ENCODE data around the gene ZNF385B. TPM values are rescaled to one million over a fixed set of nuclear protein-coding genes. Genes with fewer than 3 reads are reported as not detected.

ZNF385B gene
- total and polyA plus RNA-seq, 5 donors from 2014 or later = not detected

- no peaks in the 10 kb centered on the region for H3K36me3 Mint-ChIP-seq
- H3K4me1 ChIP-seq (ENCODE audit: control insufficient read depth, insufficient read depth, low read length, poor library complexity, severe bottlenecking) = no peaks in the 10 kb centered on the region
- peaks cover 0 to 8% (median 0%) of the 10 kb centered on the region in 7 donors for H3K9me3 Mint-ChIP-seq
- H3K27ac ChIP-seq (ENCODE audit: insufficient read depth, low read length, poor library complexity, severe bottlenecking) = no peak overlapping the region
- H3K9me3 ChIP-seq (ENCODE audit: control insufficient read depth in 2 of 2, low read length in 2 of 2) = no peaks in the 10 kb centered on the region
- no peak overlapping the region for H3K27ac Mint-ChIP-seq
- no peak for DNase-seq
- no peak for ATAC-seq (ENCODE audit: low read depth in 2 of 2)
- H3K4me1 Mint-ChIP-seq = no peaks in the 10 kb centered on the region
- H3K4me3 Mint-ChIP-seq = no peak overlapping the region
- H3K27me3 ChIP-seq (ENCODE audit: control insufficient read depth, insufficient read depth, low read length) = no peaks in the 10 kb centered on the region
- H3K36me3 ChIP-seq (ENCODE audit: control insufficient read depth, insufficient read depth, low read length) = no peaks in the 10 kb centered on the region
- no peak overlapping the region for H3K4me3 ChIP-seq (ENCODE audit: low read depth, low read length)
- H3K27me3 Mint-ChIP-seq = peaks cover 6% of the 10 kb centered on the region
These were observed 65.0 kb downstream of the ZNF385B start for GRCh38 chr2:179796213-179797007.

DNA sequence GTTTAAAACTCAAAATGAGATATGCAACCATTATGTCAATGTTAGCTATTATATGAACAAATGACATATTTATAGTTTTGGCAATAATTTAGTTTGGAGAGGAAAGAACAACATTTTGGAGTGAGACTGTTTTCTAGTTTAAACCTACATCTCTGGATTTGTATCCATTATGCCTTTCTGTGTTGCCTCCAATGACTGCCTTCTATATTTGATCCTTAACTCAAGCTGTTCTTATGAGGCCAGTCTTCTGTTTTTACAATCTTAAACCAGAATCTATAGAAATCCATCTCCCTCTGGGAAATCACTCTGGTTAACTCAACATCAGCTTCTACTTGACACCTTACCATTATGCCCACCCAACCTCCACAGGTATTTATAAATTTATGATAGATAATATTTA is 67.5 kb downstream of the ZNF385B start:
- Mint-ChIP-seq H3K27ac (no peak overlapping the region), H3K4me1 (no peaks in the 10 kb centered on the region), H3K36me3 (no peaks in the 10 kb centered on the region), H3K9me3 (peaks cover 0 to 10% (median 0%) of the 10 kb centered on the region in 7 donors), H3K4me3 (no peak overlapping the region), H3K27me3 (peaks cover 10% of the 10 kb centered on the region)
- H3K36me3 ChIP-seq (ENCODE audit: control insufficient read depth, insufficient read depth, low read length) = no peaks in the 10 kb centered on the region
- no peak overlapping the region for H3K27ac ChIP-seq (ENCODE audit: insufficient read depth, low read length, poor library complexity, severe bottlenecking)
- DNase-seq = no peak
- H3K9me3 ChIP-seq (ENCODE audit: control insufficient read depth in 2 of 2, low read length in 2 of 2) = no peaks in the 10 kb centered on the region
- no peaks in the 10 kb centered on the region for H3K27me3 ChIP-seq (ENCODE audit: control insufficient read depth, insufficient read depth, low read length)
- no peaks in the 10 kb centered on the region for H3K4me1 ChIP-seq (ENCODE audit: control insufficient read depth, insufficient read depth, low read length, poor library complexity, severe bottlenecking)
- no peak overlapping the region for H3K4me3 ChIP-seq (ENCODE audit: low read depth, low read length)
- no peak for ATAC-seq (ENCODE audit: low read depth in 2 of 2)

DNA sequence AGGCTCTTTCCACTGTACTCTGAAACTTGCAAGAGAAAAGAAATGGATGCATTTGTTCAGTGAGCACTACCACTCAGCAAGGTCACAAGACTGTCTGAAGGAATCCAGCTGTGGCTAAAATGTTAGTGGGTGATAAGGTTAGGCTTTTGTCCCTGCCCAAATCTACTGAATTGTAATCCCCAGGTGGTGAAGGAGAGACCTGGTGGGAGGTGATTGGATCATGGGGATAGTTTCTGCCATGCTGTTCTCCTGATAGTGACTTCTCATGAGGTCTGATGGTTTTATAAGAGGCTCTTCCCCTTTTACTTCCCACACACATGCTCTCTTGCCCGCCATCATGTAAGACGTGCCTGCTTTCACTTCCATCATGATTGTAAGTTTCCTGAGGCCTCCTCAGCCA is 68.2 kb downstream of the ZNF385B start:
- Mint-ChIP-seq H3K4me3 (no peak overlapping the region), H3K9me3 (peaks cover 0 to 9% (median 0%) of the 10 kb centered on the region in 7 donors), H3K27me3 (peaks cover 10% of the 10 kb centered on the region), H3K4me1 (no peaks in the 10 kb centered on the region), H3K36me3 (no peaks in the 10 kb centered on the region), H3K27ac (no peak overlapping the region)
- no peaks in the 10 kb centered on the region for H3K9me3 ChIP-seq (ENCODE audit: control insufficient read depth in 2 of 2, low read length in 2 of 2)
- no peaks in the 10 kb centered on the region for H3K27me3 ChIP-seq (ENCODE audit: control insufficient read depth, insufficient read depth, low read length)
- H3K4me1 ChIP-seq (ENCODE audit: control insufficient read depth, insufficient read depth, low read length, poor library complexity, severe bottlenecking) = no peaks in the 10 kb centered on the region
- H3K36me3 ChIP-seq (ENCODE audit: control insufficient read depth, insufficient read depth, low read length) = no peaks in the 10 kb centered on the region
- ATAC-seq (ENCODE audit: low read depth in 2 of 2) (no peak), DNase-seq (no peak)
- H3K27ac ChIP-seq (ENCODE audit: insufficient read depth, low read length, poor library complexity, severe bottlenecking) = no peak overlapping the region
- no peak overlapping the region for H3K4me3 ChIP-seq (ENCODE audit: low read depth, low read length)

DNA sequence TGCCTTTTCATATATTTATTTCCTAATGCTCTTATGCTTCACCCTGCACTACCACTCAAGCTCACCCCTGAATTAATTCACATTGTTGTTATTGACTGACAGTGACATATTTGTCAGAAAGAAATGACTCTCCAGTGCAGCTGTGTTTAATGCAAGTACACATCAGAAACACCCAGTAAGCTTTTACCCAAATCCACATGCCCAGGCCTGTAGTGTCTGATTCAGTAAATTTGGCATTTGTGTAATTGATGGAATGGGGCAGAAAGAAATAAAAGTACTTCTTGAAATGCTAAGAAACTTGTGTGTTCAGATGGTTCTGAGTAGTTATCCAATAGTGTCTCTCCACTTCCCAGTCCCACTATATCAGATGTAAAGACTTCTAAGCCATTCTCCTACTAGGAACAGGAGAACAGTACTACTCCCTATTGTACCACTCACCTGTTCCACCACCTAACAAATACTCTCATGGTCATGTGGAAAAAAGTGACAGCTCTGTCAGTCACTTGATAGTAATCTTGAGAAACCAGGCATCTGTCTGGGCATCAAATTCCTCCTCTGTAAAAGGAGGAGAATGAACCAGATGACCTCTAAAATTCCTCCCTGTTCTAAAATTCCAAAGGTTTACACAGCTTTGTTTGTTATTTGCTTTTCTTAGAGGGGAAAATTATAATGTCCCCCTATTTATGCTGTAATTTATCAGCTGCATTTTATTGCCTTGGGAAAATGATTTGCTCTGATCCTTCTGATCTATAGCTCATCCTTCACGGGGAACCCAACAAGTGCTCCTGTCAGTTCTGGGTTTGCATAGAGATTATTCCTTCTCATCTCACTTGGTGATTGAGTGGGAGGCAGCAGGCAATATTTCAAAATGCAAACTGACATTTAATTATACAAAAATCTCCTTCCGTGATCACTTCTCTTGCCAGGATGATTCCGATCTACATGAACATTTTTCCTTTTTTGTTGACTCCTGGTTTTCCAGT is 70.9 kb downstream of the ZNF385B start:
- Mint-ChIP-seq H3K36me3 (no peaks in the 10 kb centered on the region), H3K27ac (peak overlapping the region in 1 of 3 donors; percentile 6), H3K9me3 (peaks cover 0 to 9% (median 0%) of the 10 kb centered on the region in 7 donors), H3K27me3 (peaks cover 10% of the 10 kb centered on the region), H3K4me3 (no peak overlapping the region), H3K4me1 (no peaks in the 10 kb centered on the region)
- no peaks in the 10 kb centered on the region for H3K4me1 ChIP-seq (ENCODE audit: control insufficient read depth, insufficient read depth, low read length, poor library complexity, severe bottlenecking)
- H3K27me3 ChIP-seq (ENCODE audit: control insufficient read depth, insufficient read depth, low read length) = no peaks in the 10 kb centered on the region
- no peaks in the 10 kb centered on the region for H3K9me3 ChIP-seq (ENCODE audit: control insufficient read depth in 2 of 2, low read length in 2 of 2)
- DNase-seq = no peak
- ATAC-seq (ENCODE audit: low read depth in 2 of 2) = no peak
- H3K36me3 ChIP-seq (ENCODE audit: control insufficient read depth, insufficient read depth, low read length) = no peaks in the 10 kb centered on the region
- H3K4me3 ChIP-seq (ENCODE audit: low read depth, low read length) = no peak overlapping the region
- H3K27ac ChIP-seq (ENCODE audit: insufficient read depth, low read length, poor library complexity, severe bottlenecking) = no peak overlapping the region

DNA sequence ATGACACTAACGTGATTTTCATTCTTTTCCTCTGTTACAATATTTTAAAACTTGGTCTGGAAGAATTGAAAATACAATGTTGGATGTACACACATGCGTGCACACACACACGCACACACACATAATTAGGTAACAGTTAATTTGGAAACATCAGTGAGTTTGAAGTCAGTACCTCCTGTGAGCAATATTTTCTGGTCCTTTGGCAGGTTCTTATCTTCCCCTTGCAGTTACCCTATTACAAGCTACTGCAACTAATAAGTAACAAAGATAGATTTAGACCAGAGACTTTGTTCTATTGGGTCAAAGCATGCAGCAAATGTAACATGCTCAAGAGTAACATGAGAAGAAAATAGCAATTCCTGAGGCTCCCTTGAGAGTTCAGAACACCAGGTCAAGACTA is 73.3 kb downstream of the ZNF385B start:
- no peak for DNase-seq
- H3K4me3 ChIP-seq (ENCODE audit: low read depth, low read length) = no peak overlapping the region
- peaks cover 0 to 4% (median 0%) of the 10 kb centered on the region in 7 donors for H3K9me3 Mint-ChIP-seq
- H3K27me3 Mint-ChIP-seq = peaks cover 4% of the 10 kb centered on the region
- no peaks in the 10 kb centered on the region for H3K4me1 Mint-ChIP-seq
- H3K27ac ChIP-seq (ENCODE audit: insufficient read depth, low read length, poor library complexity, severe bottlenecking) = no peak overlapping the region
- no peak for ATAC-seq (ENCODE audit: low read depth in 2 of 2)
- H3K27me3 ChIP-seq (ENCODE audit: control insufficient read depth, insufficient read depth, low read length) = no peaks in the 10 kb centered on the region
- H3K27ac Mint-ChIP-seq = no peak overlapping the region
- no peak overlapping the region for H3K4me3 Mint-ChIP-seq
- H3K9me3 ChIP-seq (ENCODE audit: control insufficient read depth in 2 of 2, low read length in 2 of 2) = no peaks in the 10 kb centered on the region
- no peaks in the 10 kb centered on the region for H3K4me1 ChIP-seq (ENCODE audit: control insufficient read depth, insufficient read depth, low read length, poor library complexity, severe bottlenecking)
- no peaks in the 10 kb centered on the region for H3K36me3 ChIP-seq (ENCODE audit: control insufficient read depth, insufficient read depth, low read length)
- H3K36me3 Mint-ChIP-seq = no peaks in the 10 kb centered on the region

GRCh38 chr2:179787601-179788000 is 73.8 kb downstream of the ZNF385B start:
- H3K36me3 Mint-ChIP-seq = no peaks in the 10 kb centered on the region
- DNase-seq (no peak), ATAC-seq (ENCODE audit: low read depth in 2 of 2) (no peak)
- H3K27me3 Mint-ChIP-seq = peaks cover 6% of the 10 kb centered on the region
- Histone ChIP-seq H3K36me3 (ENCODE audit: control insufficient read depth, insufficient read depth, low read length) (no peaks in the 10 kb centered on the region), H3K4me1 (ENCODE audit: control insufficient read depth, insufficient read depth, low read length, poor library complexity, severe bottlenecking) (no peaks in the 10 kb centered on the region), H3K9me3 (ENCODE audit: control insufficient read depth in 2 of 2, low read length in 2 of 2) (no peaks in the 10 kb centered on the region), H3K27ac (ENCODE audit: insufficient read depth, low read length, poor library complexity, severe bottlenecking) (no peak overlapping the region), H3K27me3 (ENCODE audit: control insufficient read depth, insufficient read depth, low read length) (no peaks in the 10 kb centered on the region), H3K4me3 (ENCODE audit: low read depth, low read length) (no peak overlapping the region)
- H3K4me3 Mint-ChIP-seq = no peak overlapping the region
- H3K4me1 Mint-ChIP-seq = no peaks in the 10 kb centered on the region
- no peak overlapping the region for H3K27ac Mint-ChIP-seq
- peaks cover 0 to 4% (median 0%) of the 10 kb centered on the region in 7 donors for H3K9me3 Mint-ChIP-seq

DNA sequence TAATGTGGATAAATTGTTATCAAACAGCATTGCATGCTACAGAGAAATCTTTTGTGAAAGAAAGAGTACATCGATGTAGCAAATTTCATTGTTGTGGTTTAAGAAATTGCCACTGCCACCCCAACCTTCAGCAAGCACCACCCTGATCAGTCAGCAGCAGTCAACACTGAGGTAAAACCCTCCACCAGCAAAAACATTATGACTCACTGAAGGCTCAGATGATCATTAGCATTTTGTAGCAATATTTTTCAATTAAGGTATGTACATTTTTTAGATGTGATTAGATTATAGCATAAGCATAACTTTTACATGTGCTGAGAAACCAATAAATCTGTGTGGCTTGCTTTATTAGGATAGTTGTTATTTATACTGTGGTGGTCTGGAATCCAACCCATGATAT is 75.5 kb downstream of the ZNF385B start:
- peaks cover 2% of the 10 kb centered on the region for H3K27me3 ChIP-seq (ENCODE audit: control insufficient read depth, insufficient read depth, low read length)
- Mint-ChIP-seq H3K27me3 (peaks cover 8% of the 10 kb centered on the region), H3K4me1 (no peaks in the 10 kb centered on the region), H3K4me3 (no peak overlapping the region), H3K9me3 (peaks cover 0 to 3% (median 0%) of the 10 kb centered on the region in 7 donors), H3K27ac (no peak overlapping the region), H3K36me3 (no peaks in the 10 kb centered on the region)
- no peak overlapping the region for H3K4me3 ChIP-seq (ENCODE audit: low read depth, low read length)
- no peak overlapping the region for H3K27ac ChIP-seq (ENCODE audit: insufficient read depth, low read length, poor library complexity, severe bottlenecking)
- no peak for ATAC-seq (ENCODE audit: low read depth in 2 of 2)
- DNase-seq = no peak
- no peaks in the 10 kb centered on the region for H3K4me1 ChIP-seq (ENCODE audit: control insufficient read depth, insufficient read depth, low read length, poor library complexity, severe bottlenecking)
- H3K9me3 ChIP-seq (ENCODE audit: control insufficient read depth in 2 of 2, low read length in 2 of 2) = no peaks in the 10 kb centered on the region
- H3K36me3 ChIP-seq (ENCODE audit: control insufficient read depth, insufficient read depth, low read length) = no peaks in the 10 kb centered on the region
